Measurements from ENCODE around the gene SPATA3.

- TF ChIP-seq, protein P1, sequence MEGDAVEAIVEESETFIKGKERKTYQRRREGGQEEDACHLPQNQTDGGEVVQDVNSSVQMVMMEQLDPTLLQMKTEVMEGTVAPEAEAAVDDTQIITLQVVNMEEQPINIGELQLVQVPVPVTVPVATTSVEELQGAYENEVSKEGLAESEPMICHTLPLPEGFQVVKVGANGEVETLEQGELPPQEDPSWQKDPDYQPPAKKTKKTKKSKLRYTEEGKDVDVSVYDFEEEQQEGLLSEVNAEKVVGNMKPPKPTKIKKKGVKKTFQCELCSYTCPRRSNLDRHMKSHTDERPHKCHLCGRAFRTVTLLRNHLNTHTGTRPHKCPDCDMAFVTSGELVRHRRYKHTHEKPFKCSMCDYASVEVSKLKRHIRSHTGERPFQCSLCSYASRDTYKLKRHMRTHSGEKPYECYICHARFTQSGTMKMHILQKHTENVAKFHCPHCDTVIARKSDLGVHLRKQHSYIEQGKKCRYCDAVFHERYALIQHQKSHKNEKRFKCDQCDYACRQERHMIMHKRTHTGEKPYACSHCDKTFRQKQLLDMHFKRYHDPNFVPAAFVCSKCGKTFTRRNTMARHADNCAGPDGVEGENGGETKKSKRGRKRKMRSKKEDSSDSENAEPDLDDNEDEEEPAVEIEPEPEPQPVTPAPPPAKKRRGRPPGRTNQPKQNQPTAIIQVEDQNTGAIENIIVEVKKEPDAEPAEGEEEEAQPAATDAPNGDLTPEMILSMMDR (IDR thresholded peaks at IDR 0.05): no peak
- no peak for TF ChIP-seq POLR2AphosphoS5 (IDR thresholded peaks at IDR 0.05)
- TF ChIP-seq POLR2A (IDR thresholded peaks at IDR 0.05): no peak
Measured at GRCh38 chr2:230952226-230952956, 43.5 kb upstream of the SPATA3 start.
